ENCODE data around the gene CD58.
"Not testable (repeated sequence)": the region's sequence is repeated elsewhere in the genome, so short reads cannot be mapped to it uniquely, and the experiment has no call there.

The CD58 gene

GRCh38 chr1:116570358-116571214 lies at the start of gene CD58:
Gene CD58, minus strand, starts transcription at chr1:116571026. Its CDS starts 54 bp downstream, at chr1:116570972.
- peak; percentile 77 for DNase-seq

GRCh38 chr1:116620392-116620791 lies 49.6 kb upstream of the CD58 start:
- not testable (repeated sequence) for DNase-seq

GRCh38 chr1:116619106-116619505 lies 48.3 kb upstream of the CD58 start:
- not testable (repeated sequence) for DNase-seq

- not testable (repeated sequence) for DNase-seq
Observed at GRCh38 chr1:116617808-116618207, 47.0 kb upstream of the CD58 start.

GRCh38 chr1:116613825-116614224 lies 43.0 kb upstream of the CD58 start:
- not testable (repeated sequence) for DNase-seq

- not testable (repeated sequence) for DNase-seq
Observed at GRCh38 chr1:116609801-116610371, 39.1 kb upstream of the CD58 start.

GRCh38 chr1:116608841-116609240 lies 38.0 kb upstream of the CD58 start:
- not testable (repeated sequence) for DNase-seq

- not testable (repeated sequence) for DNase-seq
Observed at GRCh38 chr1:116608151-116608550, 37.3 kb upstream of the CD58 start.

GRCh38 chr1:116607463-116607862 lies 36.6 kb upstream of the CD58 start:
- not testable (repeated sequence) for DNase-seq

- peak; percentile 13 for DNase-seq
Observed at GRCh38 chr1:116606067-116606466, 35.2 kb upstream of the CD58 start.

GRCh38 chr1:116605315-116605714 lies 34.5 kb upstream of the CD58 start:
- no peak for DNase-seq

- DNase-seq: not testable (repeated sequence)
Observed at GRCh38 chr1:116604408-116604807, 33.6 kb upstream of the CD58 start.

GRCh38 chr1:116603646-116604045 lies 32.8 kb upstream of the CD58 start:
- not testable (repeated sequence) for DNase-seq

- not testable (repeated sequence) for DNase-seq
Observed at GRCh38 chr1:116599369-116599768, 28.5 kb upstream of the CD58 start.

- DNase-seq: not testable (repeated sequence)
Observed at GRCh38 chr1:116598420-116599036, 27.7 kb upstream of the CD58 start.

GRCh38 chr1:116597388-116597787 lies 26.6 kb upstream of the CD58 start:
- DNase-seq: not testable (repeated sequence)

GRCh38 chr1:116596742-116597307 lies 26.0 kb upstream of the CD58 start:
- DNase-seq: not testable (repeated sequence)

GRCh38 chr1:116595946-116596741 lies 25.3 kb upstream of the CD58 start:
- not testable (repeated sequence) for DNase-seq

- not testable (repeated sequence) for DNase-seq
Observed at GRCh38 chr1:116595065-116595840, 24.4 kb upstream of the CD58 start.

GRCh38 chr1:116593977-116594376 lies 23.2 kb upstream of the CD58 start:
- not testable (repeated sequence) for DNase-seq

- DNase-seq: not testable (repeated sequence)
Observed at GRCh38 chr1:116593401-116593800, 22.6 kb upstream of the CD58 start.
